MM.1S (cell line): Measurements from ENCODE around the gene HSPA2.

Source experiments
- CTCF ChIP-seq: fragments of 300-600 bp; sonication (generic); IDR thresholded peaks from 2 replicates; pipeline ENCODE4 v1.5.1; 2016; ENCODE audit warnings: antibody characterized with exemption, low read length, mixed read lengths
- EZH2 ChIP-seq: fragments of 300-600 bp; sonication (generic); optimal IDR thresholded peaks from 2 replicates; pipeline ENCODE3; 2017; ENCODE audit warnings: low read depth, mild to moderate bottlenecking, antibody characterized with exemption, low read length, mixed read lengths

GRCh38 chr14:64581363-64581762 lies 40.8 kb downstream of the HSPA2 start:
- TF ChIP-seq CTCF (no peak), EZH2 (no peak)
